ENCODE measurements around the gene XK. TPM values are rescaled to one million over a fixed set of nuclear protein-coding genes. Genes with fewer than 3 reads are reported as not detected.

Gene XK
- total RNA-seq, 1 experiment from 2014 or later: 2.6 TPM

DNA sequence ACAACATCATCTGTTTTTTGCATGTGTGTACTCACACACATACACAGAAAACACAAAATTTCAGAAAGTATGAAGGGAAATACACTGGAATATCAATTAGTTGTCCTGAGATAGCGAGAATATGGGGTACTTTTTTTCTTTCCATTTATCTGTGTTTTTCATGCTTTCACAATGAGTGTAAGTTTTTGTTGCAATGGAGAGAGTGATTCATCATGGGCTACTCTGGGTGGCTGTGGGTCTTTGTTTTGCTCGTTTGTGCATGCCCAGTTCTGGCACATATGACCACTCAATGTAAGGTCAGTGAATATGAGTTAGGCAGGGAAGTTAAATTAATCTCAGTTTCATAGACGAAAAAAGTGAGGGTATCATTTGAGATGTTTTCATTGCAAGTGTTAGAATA lies 26.9 kb downstream of the XK start:
- TF ChIP-seq, protein P1, sequence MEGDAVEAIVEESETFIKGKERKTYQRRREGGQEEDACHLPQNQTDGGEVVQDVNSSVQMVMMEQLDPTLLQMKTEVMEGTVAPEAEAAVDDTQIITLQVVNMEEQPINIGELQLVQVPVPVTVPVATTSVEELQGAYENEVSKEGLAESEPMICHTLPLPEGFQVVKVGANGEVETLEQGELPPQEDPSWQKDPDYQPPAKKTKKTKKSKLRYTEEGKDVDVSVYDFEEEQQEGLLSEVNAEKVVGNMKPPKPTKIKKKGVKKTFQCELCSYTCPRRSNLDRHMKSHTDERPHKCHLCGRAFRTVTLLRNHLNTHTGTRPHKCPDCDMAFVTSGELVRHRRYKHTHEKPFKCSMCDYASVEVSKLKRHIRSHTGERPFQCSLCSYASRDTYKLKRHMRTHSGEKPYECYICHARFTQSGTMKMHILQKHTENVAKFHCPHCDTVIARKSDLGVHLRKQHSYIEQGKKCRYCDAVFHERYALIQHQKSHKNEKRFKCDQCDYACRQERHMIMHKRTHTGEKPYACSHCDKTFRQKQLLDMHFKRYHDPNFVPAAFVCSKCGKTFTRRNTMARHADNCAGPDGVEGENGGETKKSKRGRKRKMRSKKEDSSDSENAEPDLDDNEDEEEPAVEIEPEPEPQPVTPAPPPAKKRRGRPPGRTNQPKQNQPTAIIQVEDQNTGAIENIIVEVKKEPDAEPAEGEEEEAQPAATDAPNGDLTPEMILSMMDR (IDR thresholded peaks at IDR 0.05; ENCODE audit: insufficient read depth in 1 of 2, low read depth in 1 of 2, low read length in 1 of 2, severe bottlenecking in 1 of 2, unreplicated experiment in 1 of 2): no peak
- CTCF ChIA-PET: no interaction called here
- BruUV-seq (replicated peaks): no TSS peak

DNA sequence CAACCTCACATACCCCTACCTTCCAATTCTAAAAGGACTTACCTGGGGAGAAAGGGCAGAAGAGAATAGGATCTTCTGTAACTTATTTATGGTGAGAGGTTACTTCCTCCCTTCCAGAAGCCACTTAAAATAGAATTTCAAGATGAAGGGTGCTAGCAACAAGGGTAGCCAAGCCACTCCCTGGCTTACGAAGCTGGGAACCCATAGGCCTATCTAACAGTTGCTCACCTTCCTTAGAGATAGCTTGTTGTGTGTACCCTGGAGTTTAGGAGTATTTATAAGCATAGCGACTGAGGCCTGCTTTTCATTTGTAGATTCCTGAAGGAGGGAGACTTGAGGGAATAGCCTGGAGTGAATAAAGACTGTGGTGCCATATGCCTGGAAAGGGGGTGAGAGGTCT lies 28.9 kb downstream of the XK start:
- CTCF ChIA-PET: no interaction called here
- H3K36me3 Mint-ChIP-seq (ENCODE audit: insufficient read depth, unreplicated experiment): no peaks in the 10 kb centered on the region
- Histone ChIP-seq H3K36me3 (ENCODE audit: control insufficient read depth, insufficient read depth, low read length) (no peaks in the 10 kb centered on the region), H3K9me3 (no peaks in the 10 kb centered on the region), H3K27me3 (replicated peaks; ENCODE audit: control insufficient read depth, insufficient read depth, low read length) (no peaks in the 10 kb centered on the region), H3K4me1 (no peaks in the 10 kb centered on the region), H3K4me3 (ENCODE audit: low read depth, low read length) (no peak overlapping the region)
- H3K4me3 Mint-ChIP-seq (ENCODE audit: unreplicated experiment): no peak overlapping the region
- H3K4me1 Mint-ChIP-seq (ENCODE audit: low read depth, unreplicated experiment): no peaks in the 10 kb centered on the region
- peaks cover 2% of the 10 kb centered on the region for H3K27me3 Mint-ChIP-seq (ENCODE audit: insufficient read depth, unreplicated experiment)
- TF ChIP-seq, protein P1 (IDR thresholded peaks at IDR 0.05; ENCODE audit: insufficient read depth in 1 of 2, low read depth in 1 of 2, low read length in 1 of 2, severe bottlenecking in 1 of 2, unreplicated experiment in 1 of 2): no peak
- no peaks in the 10 kb centered on the region for H3K9me3 Mint-ChIP-seq (ENCODE audit: unreplicated experiment)
- H3K27ac Mint-ChIP-seq (ENCODE audit: unreplicated experiment): no peak overlapping the region
- intact Hi-C loops (cut with micrococcal nuclease; ENCODE audit: unreplicated experiment): no loop called here
- DNase-seq: no peak
- no TSS peak for BruUV-seq (replicated peaks)
- POLR2A ChIA-PET: no interaction called here

More for the DNA sequence above, 26.9 kb downstream of the XK start:
- no peaks in the 10 kb centered on the region for H3K27me3 ChIP-seq (replicated peaks; ENCODE audit: control insufficient read depth, insufficient read depth, low read length)
- H3K4me3 Mint-ChIP-seq (ENCODE audit: unreplicated experiment): no peak overlapping the region
- no peaks in the 10 kb centered on the region for H3K9me3 ChIP-seq
- H3K27ac Mint-ChIP-seq (ENCODE audit: unreplicated experiment): no peak overlapping the region
- H3K27me3 Mint-ChIP-seq (ENCODE audit: insufficient read depth, unreplicated experiment): peaks cover 2% of the 10 kb centered on the region
- no peaks in the 10 kb centered on the region for H3K36me3 Mint-ChIP-seq (ENCODE audit: insufficient read depth, unreplicated experiment)
- POLR2A ChIA-PET: no interaction called here
- no peaks in the 10 kb centered on the region for H3K36me3 ChIP-seq (ENCODE audit: control insufficient read depth, insufficient read depth, low read length)
- DNase-seq: no peak
- no peaks in the 10 kb centered on the region for H3K4me1 Mint-ChIP-seq (ENCODE audit: low read depth, unreplicated experiment)
- H3K9me3 Mint-ChIP-seq (ENCODE audit: unreplicated experiment): no peaks in the 10 kb centered on the region
- intact Hi-C loops (cut with micrococcal nuclease; ENCODE audit: unreplicated experiment): no loop called here
- H3K4me3 ChIP-seq (ENCODE audit: low read depth, low read length): no peak overlapping the region
- no peaks in the 10 kb centered on the region for H3K4me1 ChIP-seq

DNA sequence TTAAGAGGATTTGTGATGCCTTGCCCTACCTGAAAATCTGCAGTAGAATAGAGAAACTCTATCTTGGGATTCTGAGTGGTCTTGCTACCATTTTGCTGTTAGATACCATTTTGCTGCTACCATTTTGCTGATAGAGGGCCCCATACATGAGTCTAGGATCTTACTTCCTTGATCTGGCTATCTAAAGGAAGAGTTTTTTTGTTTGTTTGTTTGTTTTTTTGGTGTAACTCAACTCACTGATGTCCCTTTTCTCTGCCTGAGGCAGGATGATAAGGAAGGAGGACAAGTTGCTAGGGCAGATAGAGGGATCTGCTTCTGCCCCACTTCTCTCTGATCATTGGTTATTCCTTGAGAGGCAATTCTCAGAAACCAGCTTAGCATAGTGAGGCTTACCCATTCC lies 31.0 kb downstream of the XK start:
- intact Hi-C loops (cut with micrococcal nuclease; ENCODE audit: unreplicated experiment): no loop called here
- Mint-ChIP-seq H3K4me1 (ENCODE audit: low read depth, unreplicated experiment) (no peaks in the 10 kb centered on the region), H3K27me3 (ENCODE audit: insufficient read depth, unreplicated experiment) (peaks cover 2% of the 10 kb centered on the region), H3K4me3 (ENCODE audit: unreplicated experiment) (no peak overlapping the region), H3K9me3 (ENCODE audit: unreplicated experiment) (no peaks in the 10 kb centered on the region), H3K27ac (ENCODE audit: unreplicated experiment) (no peak overlapping the region), H3K36me3 (ENCODE audit: insufficient read depth, unreplicated experiment) (no peaks in the 10 kb centered on the region)
- CTCF ChIA-PET: no interaction called here
- no peaks in the 10 kb centered on the region for H3K36me3 ChIP-seq (ENCODE audit: control insufficient read depth, insufficient read depth, low read length)
- no TSS peak for BruUV-seq (replicated peaks)
- H3K4me3 ChIP-seq (ENCODE audit: low read depth, low read length): no peak overlapping the region
- no peaks in the 10 kb centered on the region for H3K4me1 ChIP-seq
- no peaks in the 10 kb centered on the region for H3K27me3 ChIP-seq (replicated peaks; ENCODE audit: control insufficient read depth, insufficient read depth, low read length)
- POLR2A ChIA-PET: no interaction called here
- TF ChIP-seq, protein P1 (IDR thresholded peaks at IDR 0.05; ENCODE audit: insufficient read depth in 1 of 2, low read depth in 1 of 2, low read length in 1 of 2, severe bottlenecking in 1 of 2, unreplicated experiment in 1 of 2): no peak
- no peaks in the 10 kb centered on the region for H3K9me3 ChIP-seq
- DNase-seq: no peak

Measured in Caco-2 (cell line).